IMR-90 (cell line): Measurements from ENCODE around the gene CCDC13.
"Not testable (repeated sequence)": the region's sequence is repeated elsewhere in the genome, so short reads cannot be mapped to it uniquely, and the experiment has no call there.

ENCODE experiments used
- CEBPB ChIP-seq: IDR thresholded peaks from 2 replicates; pipeline ENCODE4 v1.6.1; 2012; ENCODE audit warnings: low read depth, low read length, improper control_type of control experiment
- CHD1 ChIP-seq: IDR thresholded peaks from 2 replicates; pipeline ENCODE4 v1.6.1; 2012; ENCODE audit warnings: low read depth, low read length, improper control_type of control experiment
- FOS ChIP-seq: fragments of 150-350 bp; IDR thresholded peaks from 2 replicates; pipeline ENCODE4 v1.6.1; 2016; ENCODE audit warnings: low read depth, low read length
- MAZ ChIP-seq: IDR thresholded peaks from 2 replicates; pipeline ENCODE4 v1.6.1; 2012; ENCODE audit warnings: low read depth, mild to moderate bottlenecking, low read length, improper control_type of control experiment, moderate library complexity, borderline replicate concordance
- NFE2L2 ChIP-seq: fragments of 150-350 bp; IDR thresholded peaks from 2 replicates; pipeline ENCODE4 v1.6.1; 2016; ENCODE audit warnings: low read depth, mild to moderate bottlenecking, low read length
- POLR2A ChIP-seq: IDR thresholded peaks from 2 replicates; pipeline ENCODE4 v1.6.1; 2012; ENCODE audit warnings: mild to moderate bottlenecking, low read depth, low read length
- RAD21 ChIP-seq: IDR thresholded peaks from 2 replicates; pipeline ENCODE4 v1.6.1; 2012; ENCODE audit warnings: low read length, improper control_type of control experiment
- RFX5 ChIP-seq: IDR thresholded peaks from 2 replicates; pipeline ENCODE4 v1.8.0; 2012; ENCODE audit warnings: low read depth, mild to moderate bottlenecking, low read length, moderate library complexity
- SMC3 ChIP-seq: fragments of 150-350 bp; IDR thresholded peaks from 2 replicates; pipeline ENCODE4 v1.6.1; 2016; ENCODE audit warnings: low read depth, mild to moderate bottlenecking, antibody characterized with exemption, low read length, moderate library complexity
- TF ChIP-seq, protein P1 (sequence below): conservative IDR thresholded peaks from 2 replicates; pipeline ENCODE4 v1.5.1; 2012; ENCODE audit warnings: mild to moderate bottlenecking, low read depth, low read length, improper control_type of control experiment
- TF ChIP-seq, protein P2 (sequence below): fragments of 150-350 bp; IDR thresholded peaks from 2 replicates; pipeline ENCODE4 v1.6.1; 2017; ENCODE audit warnings: mild to moderate bottlenecking, antibody characterized with exemption, low read length, low read depth

DNA sequence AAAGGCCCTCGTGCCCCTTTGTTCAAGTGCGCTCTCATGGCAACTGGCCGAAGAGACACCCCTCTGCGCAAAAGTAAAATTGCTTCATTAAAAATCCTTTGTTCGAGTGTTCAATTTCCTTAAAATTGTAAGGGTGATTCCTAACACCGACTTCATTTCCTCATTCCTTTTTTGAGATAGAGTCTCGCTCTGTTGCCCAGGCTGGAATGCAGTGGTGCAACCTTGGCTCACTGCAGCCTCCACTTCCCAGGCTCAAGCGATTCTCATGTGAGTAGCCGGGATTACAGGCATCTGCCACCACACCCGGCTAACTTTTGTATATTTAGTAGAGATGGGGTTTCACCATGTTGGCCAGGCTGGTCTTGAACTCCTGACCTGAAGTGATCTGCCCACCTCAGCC, 37.7 kb upstream of the CCDC13 start:
- TF ChIP-seq, protein P1, sequence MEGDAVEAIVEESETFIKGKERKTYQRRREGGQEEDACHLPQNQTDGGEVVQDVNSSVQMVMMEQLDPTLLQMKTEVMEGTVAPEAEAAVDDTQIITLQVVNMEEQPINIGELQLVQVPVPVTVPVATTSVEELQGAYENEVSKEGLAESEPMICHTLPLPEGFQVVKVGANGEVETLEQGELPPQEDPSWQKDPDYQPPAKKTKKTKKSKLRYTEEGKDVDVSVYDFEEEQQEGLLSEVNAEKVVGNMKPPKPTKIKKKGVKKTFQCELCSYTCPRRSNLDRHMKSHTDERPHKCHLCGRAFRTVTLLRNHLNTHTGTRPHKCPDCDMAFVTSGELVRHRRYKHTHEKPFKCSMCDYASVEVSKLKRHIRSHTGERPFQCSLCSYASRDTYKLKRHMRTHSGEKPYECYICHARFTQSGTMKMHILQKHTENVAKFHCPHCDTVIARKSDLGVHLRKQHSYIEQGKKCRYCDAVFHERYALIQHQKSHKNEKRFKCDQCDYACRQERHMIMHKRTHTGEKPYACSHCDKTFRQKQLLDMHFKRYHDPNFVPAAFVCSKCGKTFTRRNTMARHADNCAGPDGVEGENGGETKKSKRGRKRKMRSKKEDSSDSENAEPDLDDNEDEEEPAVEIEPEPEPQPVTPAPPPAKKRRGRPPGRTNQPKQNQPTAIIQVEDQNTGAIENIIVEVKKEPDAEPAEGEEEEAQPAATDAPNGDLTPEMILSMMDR, result not testable (repeated sequence)
- TF ChIP-seq POLR2A, CEBPB, FOS, CHD1, NFE2L2, SMC3, RFX5, RAD21, MAZ: not testable (repeated sequence)
- TF ChIP-seq, protein P2, sequence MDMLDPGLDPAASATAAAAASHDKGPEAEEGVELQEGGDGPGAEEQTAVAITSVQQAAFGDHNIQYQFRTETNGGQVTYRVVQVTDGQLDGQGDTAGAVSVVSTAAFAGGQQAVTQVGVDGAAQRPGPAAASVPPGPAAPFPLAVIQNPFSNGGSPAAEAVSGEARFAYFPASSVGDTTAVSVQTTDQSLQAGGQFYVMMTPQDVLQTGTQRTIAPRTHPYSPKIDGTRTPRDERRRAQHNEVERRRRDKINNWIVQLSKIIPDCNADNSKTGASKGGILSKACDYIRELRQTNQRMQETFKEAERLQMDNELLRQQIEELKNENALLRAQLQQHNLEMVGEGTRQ, result not testable (repeated sequence)
